SK-N-SH (cell line): ENCODE measurements around the gene MVB12B.

ENCODE experiments used
- CTCF ChIP-seq: fragments of 200-600 bp; sonication (generic); IDR thresholded peaks from 2 replicates; pipeline ENCODE4 v1.6.1; 2017; ENCODE audit warnings: antibody characterized with exemption, mild to moderate bottlenecking, moderate library complexity
- EP300 ChIP-seq, 2 experiments: IDR thresholded peaks; 2 replicates each; pipeline versions ENCODE4 v1.4.0 to v1.6.1; 2012; ENCODE audit warnings: borderline replicate concordance in 1 of 2, low read depth in 1 of 2, low read length in 1 of 2
- JUND ChIP-seq: IDR thresholded peaks from 2 replicates; pipeline ENCODE4 v1.4.0; 2012
- MAX ChIP-seq: IDR thresholded peaks from 2 replicates; pipeline ENCODE4 v1.4.0; 2012; ENCODE audit warnings: low read depth
- MXI1 ChIP-seq: IDR thresholded peaks from 2 replicates; pipeline ENCODE4 v1.6.1; 2012; ENCODE audit warnings: mild to moderate bottlenecking, low read depth, low read length, improper control_type of control experiment
- NFIC ChIP-seq: IDR thresholded peaks from 2 replicates; pipeline ENCODE4 v1.4.0; 2012; ENCODE audit warnings: borderline replicate concordance
- REST ChIP-seq: IDR thresholded peaks from 2 replicates; pipeline ENCODE4 v1.6.1; 2012; ENCODE audit warnings: mild to moderate bottlenecking, low read depth, low read length, moderate library complexity
- USF2 ChIP-seq: fragments of 150-350 bp; IDR thresholded peaks from 2 replicates; pipeline ENCODE4 v1.6.1; 2017; ENCODE audit warnings: antibody characterized with exemption, low read length, low read depth, borderline replicate concordance

- TF ChIP-seq CTCF (no peak), USF2 (no peak), EP300 (IDR thresholded peaks at IDR 0.05; ENCODE audit: borderline replicate concordance in 1 of 2, low read depth in 1 of 2, low read length in 1 of 2) (no peak), JUND (no peak), REST (no peak), NFIC (no peak), MXI1 (no peak), MAX (no peak)
Measured at GRCh38 chr9:126513159-126514036, 186.8 kb downstream of the MVB12B start.
